Choroid plexus epithelial cell (primary cell): Measurements from ENCODE around the gene CTPS1.
A peak's percentile ranks its signal among the peaks of the same experiment; 100 is the strongest.

Experiments
- DNase-seq: peaks from one replicate; pipeline ENCODE4 v3.0.0-alpha.2; 2010; ENCODE audit warnings: low read depth
- H3K4me3 ChIP-seq: 2 replicates; pipeline ENCODE4 v1.5.1; 2011; ENCODE audit warnings: low read depth, mild to moderate bottlenecking, control low read depth, low read length, moderate library complexity
- TF ChIP-seq, protein P1 (sequence below): conservative IDR thresholded peaks from 2 replicates; pipeline ENCODE4 v1.5.1; 2011; ENCODE audit warnings: low read depth, mild to moderate bottlenecking, control low read depth, inconsistent platforms, low read length, moderate library complexity

The CTPS1 gene

GRCh38 chr1:40966417-40966816 lies 13.1 kb upstream of the CTPS1 start:
- DNase-seq: no peak
- H3K4me3 ChIP-seq: no peak overlapping the region
- TF ChIP-seq, protein P1, sequence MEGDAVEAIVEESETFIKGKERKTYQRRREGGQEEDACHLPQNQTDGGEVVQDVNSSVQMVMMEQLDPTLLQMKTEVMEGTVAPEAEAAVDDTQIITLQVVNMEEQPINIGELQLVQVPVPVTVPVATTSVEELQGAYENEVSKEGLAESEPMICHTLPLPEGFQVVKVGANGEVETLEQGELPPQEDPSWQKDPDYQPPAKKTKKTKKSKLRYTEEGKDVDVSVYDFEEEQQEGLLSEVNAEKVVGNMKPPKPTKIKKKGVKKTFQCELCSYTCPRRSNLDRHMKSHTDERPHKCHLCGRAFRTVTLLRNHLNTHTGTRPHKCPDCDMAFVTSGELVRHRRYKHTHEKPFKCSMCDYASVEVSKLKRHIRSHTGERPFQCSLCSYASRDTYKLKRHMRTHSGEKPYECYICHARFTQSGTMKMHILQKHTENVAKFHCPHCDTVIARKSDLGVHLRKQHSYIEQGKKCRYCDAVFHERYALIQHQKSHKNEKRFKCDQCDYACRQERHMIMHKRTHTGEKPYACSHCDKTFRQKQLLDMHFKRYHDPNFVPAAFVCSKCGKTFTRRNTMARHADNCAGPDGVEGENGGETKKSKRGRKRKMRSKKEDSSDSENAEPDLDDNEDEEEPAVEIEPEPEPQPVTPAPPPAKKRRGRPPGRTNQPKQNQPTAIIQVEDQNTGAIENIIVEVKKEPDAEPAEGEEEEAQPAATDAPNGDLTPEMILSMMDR: no peak

DNA sequence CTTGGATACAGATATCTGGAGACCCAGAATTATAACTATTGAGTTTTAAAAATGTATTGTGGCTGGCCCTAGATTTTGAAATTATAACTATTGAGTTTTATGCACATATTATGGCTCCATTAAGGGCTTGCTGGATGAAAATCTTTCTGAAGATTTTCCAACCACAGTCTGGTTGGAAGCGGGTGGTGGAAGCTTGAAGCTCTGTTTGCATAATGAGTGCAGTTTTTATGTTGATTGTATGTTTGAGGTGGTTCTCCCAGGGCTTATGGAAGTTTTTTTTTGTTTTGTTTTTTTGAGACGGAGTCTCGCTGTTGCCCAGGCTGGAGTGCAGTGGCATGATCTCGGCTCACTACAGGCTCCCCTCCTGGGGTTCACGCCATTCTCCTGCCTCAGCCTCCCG lies 10.1 kb upstream of the CTPS1 start:
- DNase-seq: no peak
- H3K4me3 ChIP-seq: no peak overlapping the region
- TF ChIP-seq, protein P1: no peak

DNA sequence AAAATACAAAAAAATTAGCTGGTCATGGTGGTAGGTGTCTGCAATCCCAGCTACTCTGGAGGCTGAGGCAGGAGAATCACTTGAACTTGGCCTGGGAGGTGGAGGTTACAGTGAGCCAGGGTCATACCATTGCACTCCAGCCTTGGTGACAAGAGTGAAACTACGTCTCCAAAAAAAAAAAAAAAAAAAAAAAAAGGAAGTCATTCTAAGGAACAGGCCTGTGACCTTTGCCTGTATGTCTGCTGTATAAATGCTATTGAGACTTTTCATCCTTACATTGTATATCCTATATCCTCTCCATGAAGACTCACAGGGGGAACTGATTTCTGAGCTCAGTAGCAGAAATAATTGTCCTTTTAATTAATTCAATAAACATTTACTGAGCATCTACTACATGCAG lies 7.5 kb upstream of the CTPS1 start:
- DNase-seq: no peak
- H3K4me3 ChIP-seq: no peak overlapping the region
- TF ChIP-seq, protein P1: no peak

DNA sequence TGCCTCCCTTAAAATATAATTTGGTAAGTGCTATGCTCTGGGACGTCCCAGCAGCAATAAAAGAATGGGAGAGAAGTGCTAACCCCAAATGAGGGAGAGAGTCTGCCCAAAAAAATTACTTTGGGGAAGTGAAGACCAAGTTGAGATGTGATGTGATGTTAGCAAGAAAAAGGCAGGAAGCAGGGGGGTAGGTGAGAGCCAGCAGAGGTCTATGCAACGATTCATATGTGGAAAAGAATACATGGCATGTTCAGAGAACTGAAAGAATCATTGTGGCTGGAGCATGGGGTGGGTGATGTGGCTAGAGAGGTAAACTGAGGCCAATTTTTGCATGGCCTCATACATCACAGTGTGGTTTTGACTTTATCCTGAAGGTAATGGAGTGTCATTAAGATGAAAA lies 5.6 kb upstream of the CTPS1 start:
- DNase-seq: no peak
- TF ChIP-seq, protein P1: no peak
- H3K4me3 ChIP-seq: no peak overlapping the region

GRCh38 chr1:40974945-40975344 lies 4.6 kb upstream of the CTPS1 start:
- H3K4me3 ChIP-seq: no peak overlapping the region
- TF ChIP-seq, protein P1: no peak
- DNase-seq: no peak

GRCh38 chr1:40976952-40977690 lies 2.4 kb upstream of the CTPS1 start:
- peak; percentile 39 for DNase-seq
- TF ChIP-seq, protein P1: no peak
- H3K4me3 ChIP-seq: no peak overlapping the region

- TF ChIP-seq, protein P1: no peak
- no peak overlapping the region for H3K4me3 ChIP-seq
- DNase-seq: no peak
Observed at GRCh38 chr1:40977716-40978115, 1.8 kb upstream of the CTPS1 start.
